H1 (cell line): ENCODE results near the gene RFX1. TPM values are rescaled to one million over a fixed set of nuclear protein-coding genes. Genes with fewer than 3 reads are reported as not detected.
"Not testable (repeated sequence)": the region's sequence is repeated elsewhere in the genome, so short reads cannot be mapped to it uniquely, and the experiment has no call there.

Experiments
- CTCF ChIA-PET: fragments of 300-600 bp; sonication (Branson Sonifier 250); formaldehyde crosslinking; loops from one replicate; lab custom pipeline; 2021; ENCODE audit not compliant: partially characterized antibody; lab: Charles Lee
- POLR2A ChIA-PET: fragments of 300-600 bp; sonication (Branson Sonifier 250); formaldehyde crosslinking; loops from one replicate; lab custom pipeline; 2021; ENCODE audit warnings: inconsistent platforms; ENCODE audit not compliant: partially characterized antibody; lab: Charles Lee
- DNase-seq, 2 experiments: peaks; one replicate each; pipeline versions ENCODE4 v3.0.0 to v3.0.0-alpha.2; 2010 to 2022; ENCODE audit warnings: low spot score in 2 of 2, low read depth in 1 of 2, mixed read lengths in 1 of 2
- FAIRE-seq: peaks from 2 replicates; lab custom pipeline; 2011; peaks lifted over from hg19 to GRCh38; lab: Jason Lieb, UNC
- H2AFZ ChIP-seq: 2 replicates; pipeline ENCODE4 v1.8.1; 2012; ENCODE audit warnings: low read length, inconsistent platforms
- H2AK5ac ChIP-seq: 2 replicates; pipeline ENCODE4 v1.6.1; 2013; ENCODE audit warnings: low read depth, low read length
- H2BK120ac ChIP-seq: replicated peaks from 2 replicates; pipeline ENCODE3; 2013; ENCODE audit warnings: low read depth, low read length, inconsistent platforms
- H2BK12ac ChIP-seq: 2 replicates; pipeline ENCODE4 v1.6.1; 2013; ENCODE audit warnings: low read depth, low read length
- H2BK15ac ChIP-seq: 2 replicates; pipeline ENCODE4 v1.6.1; 2013; ENCODE audit warnings: low read length
- H2BK20ac ChIP-seq: 2 replicates; pipeline ENCODE4 v1.6.1; 2013; ENCODE audit warnings: low read length
- H2BK5ac ChIP-seq: 2 replicates; pipeline ENCODE4 v1.6.1; 2013; ENCODE audit warnings: low read depth, low read length
- H3K14ac ChIP-seq: 2 replicates; pipeline ENCODE4 v1.6.1; 2013; ENCODE audit warnings: inconsistent platforms; ENCODE audit not compliant: insufficient read length
- H3K18ac ChIP-seq: 2 replicates; pipeline ENCODE4 v1.6.1; 2013; ENCODE audit warnings: low read length; ENCODE audit errors: extremely low read depth
- H3K23ac ChIP-seq: 2 replicates; pipeline ENCODE4 v1.6.1; 2013; ENCODE audit warnings: inconsistent platforms; ENCODE audit not compliant: insufficient read length
- H3K23me2 ChIP-seq: 2 replicates; pipeline ENCODE4 v1.6.1; 2013; ENCODE audit warnings: low read depth, low read length
- H3K27ac ChIP-seq: 2 replicates; pipeline ENCODE4 v1.6.1; 2011; ENCODE audit warnings: low read depth, low read length, inconsistent platforms
- H3K27me3 ChIP-seq, 4 experiments: replicated peaks in 1 of 4; 1 replicate in 1 of 4; 2 replicates in 3 of 4; pipeline versions ENCODE4 v1.6.1 to v1.8.1; 2011 to 2013; ENCODE audit warnings: low read length in 3 of 4, mild to moderate bottlenecking in 3 of 4, inconsistent platforms in 2 of 4, mixed read lengths in 2 of 4, moderate library complexity in 1 of 4; ENCODE audit not compliant: control insufficient read depth in 3 of 4, insufficient read depth in 3 of 4; ENCODE audit errors: extremely low read depth in 1 of 4
- H3K36me3 ChIP-seq, 4 experiments: 2 replicates each; pipeline versions ENCODE4 v1.6.1 to v1.8.1; 2011 to 2013; ENCODE audit warnings: mild to moderate bottlenecking in 4 of 4, low read length in 3 of 4, moderate library complexity in 2 of 4, control low read depth in 1 of 4, inconsistent platforms in 1 of 4; ENCODE audit not compliant: insufficient read depth in 4 of 4, control insufficient read depth in 2 of 4
- H3K4ac ChIP-seq: replicated peaks from 2 replicates; pipeline ENCODE3; 2013; ENCODE audit warnings: low read length, low read depth, mixed read lengths, inconsistent platforms; ENCODE audit not compliant: insufficient read length
- H3K4me1 ChIP-seq, 4 experiments: replicated peaks in 1 of 4; 1 replicate in 1 of 4; 2 replicates in 3 of 4; pipeline versions ENCODE4 v1.6.1 to v1.8.1; 2011 to 2013; ENCODE audit warnings: low read length in 3 of 4, inconsistent platforms in 2 of 4, mixed read lengths in 1 of 4; ENCODE audit not compliant: insufficient read depth in 4 of 4, control insufficient read depth in 3 of 4
- H3K4me2 ChIP-seq, 2 experiments: 2 replicates each; pipeline versions ENCODE4 v1.6.1 to v1.8.1; 2011 to 2013; ENCODE audit warnings: low read depth in 2 of 2, low read length in 2 of 2, control low read depth in 1 of 2, inconsistent platforms in 1 of 2, mild to moderate bottlenecking in 1 of 2; ENCODE audit not compliant: insufficient read depth in 1 of 2
- H3K4me3 ChIP-seq, 4 experiments: fragments of 200-600, 300-600 bp in 1 of 4; sonication (generic), shearing (Covaris generic), sonication (Bioruptor Twin) in 1 of 4; 2 replicates each; pipeline versions ENCODE4 v1.5.1 to v1.8.1; 2011 to 2016; ENCODE audit warnings: low read length in 4 of 4, low read depth in 3 of 4, control low read depth in 2 of 4, inconsistent platforms in 2 of 4, mild to moderate bottlenecking in 2 of 4, mixed read lengths in 1 of 4, moderate library complexity in 1 of 4; ENCODE audit not compliant: insufficient read depth in 2 of 4; ENCODE audit errors: extremely low read depth in 1 of 4
- H3K56ac ChIP-seq: replicated peaks from 2 replicates; pipeline ENCODE3; 2013; ENCODE audit warnings: low read depth, mild to moderate bottlenecking, mixed read lengths, low read length, inconsistent platforms; ENCODE audit not compliant: insufficient read length
- H3K79me1 ChIP-seq: 2 replicates; pipeline ENCODE4 v1.6.1; 2013; ENCODE audit warnings: low read depth, low read length, control low read depth
- H3K79me2 ChIP-seq, 2 experiments: 2 replicates each; pipeline versions ENCODE4 v1.6.1 to v1.8.1; 2012 to 2013; ENCODE audit warnings: low read length in 2 of 2, mild to moderate bottlenecking in 2 of 2, inconsistent platforms in 1 of 2; ENCODE audit not compliant: insufficient read depth in 2 of 2, control insufficient read depth in 1 of 2
- H3K9ac ChIP-seq, 4 experiments: replicated peaks in 1 of 4; 1 replicate in 1 of 4; 2 replicates in 3 of 4; pipeline versions ENCODE4 v1.6.1 to v1.8.1; 2011 to 2013; ENCODE audit warnings: low read depth in 3 of 4, low read length in 3 of 4, control low read depth in 2 of 4, mild to moderate bottlenecking in 2 of 4, moderate library complexity in 2 of 4, inconsistent platforms in 1 of 4; ENCODE audit errors: extremely low read depth in 1 of 4
- H3K9me3 ChIP-seq, 2 experiments: 2 replicates each; pipeline versions ENCODE4 v1.6.1 to v1.8.1; 2012 to 2013; ENCODE audit warnings: mild to moderate bottlenecking in 2 of 2, moderate library complexity in 2 of 2, control low read depth in 1 of 2, inconsistent platforms in 1 of 2, low read depth in 1 of 2, low read length in 1 of 2, mixed read lengths in 1 of 2; ENCODE audit not compliant: insufficient read depth in 2 of 2
- H4K20me1 ChIP-seq, 2 experiments: replicated peaks in 1 of 2; 2 replicates each; pipeline versions ENCODE3 to v1.8.1; 2011 to 2013; ENCODE audit warnings: inconsistent platforms in 2 of 2, low read length in 2 of 2, mild to moderate bottlenecking in 1 of 2; ENCODE audit not compliant: insufficient read depth in 2 of 2, control insufficient read depth in 1 of 2
- H4K5ac ChIP-seq: 2 replicates; pipeline ENCODE4 v1.6.1; 2013; ENCODE audit warnings: low read length, low read depth, mixed read lengths, inconsistent platforms; ENCODE audit not compliant: insufficient read length
- H4K8ac ChIP-seq: 2 replicates; pipeline ENCODE4 v1.8.0; 2013; ENCODE audit warnings: mild to moderate bottlenecking, moderate library complexity, low read length, inconsistent platforms; ENCODE audit not compliant: insufficient read depth; ENCODE audit errors: extremely low read depth
- H4K91ac ChIP-seq: replicated peaks from 2 replicates; pipeline ENCODE3; 2013; ENCODE audit warnings: low read length, mixed read lengths, inconsistent platforms; ENCODE audit not compliant: insufficient read length
- EP300 ChIP-seq, 2 experiments: IDR thresholded peaks; 1 replicate in 1 of 2; 2 replicates in 1 of 2; pipeline ENCODE4 v1.6.1; 2011 to 2012; ENCODE audit warnings: low read depth in 2 of 2, low read length in 2 of 2, mild to moderate bottlenecking in 2 of 2, borderline replicate concordance in 1 of 2, inconsistent platforms in 1 of 2, moderate library complexity in 1 of 2
- RAD21 ChIP-seq, 2 experiments: IDR thresholded peaks in 1 of 2; conservative IDR thresholded peaks in 1 of 2; 2 replicates each; pipeline ENCODE4 v1.6.1; 2011; ENCODE audit warnings: low read depth in 2 of 2, low read length in 2 of 2, improper control_type of control experiment in 1 of 2, inconsistent platforms in 1 of 2, mild to moderate bottlenecking in 1 of 2, moderate library complexity in 1 of 2
- WGBS, 2 experiments: shearing (Covaris generic) in 1 of 2; methylation state at CpG; one replicate each; pipeline versions ENCODE4 v1.1.6 to v1.1.7; 2013 to 2015; ENCODE audit warnings: low lambda C conversion rate in 2 of 2, mixed read lengths in 2 of 2, inconsistent platforms in 1 of 2, low coverage in 1 of 2, missing lambda C conversion rate in 1 of 2; ENCODE audit not compliant: insufficient replicate concordance in 2 of 2, insufficient coverage in 1 of 2, insufficient read length in 1 of 2; ENCODE audit errors: extremely low coverage in 1 of 2, missing lambda C conversion rate in 1 of 2; 5-methylcytosine and 5-hydroxymethylcytosine counted together
- polyA plus RNA-seq, 7 experiments: library from polyadenylated mRNA; depleted of rRNA in 3 of 7; stranded (reverse) in 5 of 7; unstranded in 2 of 7; fragments of >200 nt in 5 of 7; fragments of 200-250 nt in 2 of 7; gene quantifications; 1 replicate in 5 of 7; 2 replicates in 1 of 7; 4 replicates in 1 of 7; pipeline versions ENCODE4 v1.2.1 to v1.2.3, GENCODE V29; 2011 to 2013; ENCODE audit warnings: missing spikeins in 2 of 7, mixed read lengths in 2 of 7
- total RNA-seq: library from RNA; stranded (reverse); fragmentation: NEBNext Ultra II Directional; extraction: Animal tissue kit (Norgen Biotek cat#: 25700); gene quantifications from 2 replicates; pipeline ENCODE4 v1.2.1, GENCODE V29; 2021
- TF ChIP-seq, protein P1 (sequence below): IDR thresholded peaks from 2 replicates; pipeline ENCODE4 v1.6.1; 2012; ENCODE audit warnings: low read length, inconsistent platforms
- TF ChIP-seq, protein P2 (sequence below), 3 experiments: IDR thresholded peaks; 1 replicate in 2 of 3; 2 replicates in 1 of 3; pipeline versions ENCODE4 v1.5.1 to v1.6.1; 2011; ENCODE audit warnings: low read length in 3 of 3, mild to moderate bottlenecking in 3 of 3, inconsistent platforms in 2 of 3, low read depth in 1 of 3, moderate library complexity in 1 of 3; ENCODE audit not compliant: insufficient read depth in 1 of 3; ENCODE audit errors: control extremely low read depth in 1 of 3

The RFX1 gene
- total and polyA plus RNA-seq, 2 of the 8 experiments (the other 6 are each of a cell fraction or from before 2014, with no cell fraction given), result 4.9 to 17.0 TPM

DNA sequence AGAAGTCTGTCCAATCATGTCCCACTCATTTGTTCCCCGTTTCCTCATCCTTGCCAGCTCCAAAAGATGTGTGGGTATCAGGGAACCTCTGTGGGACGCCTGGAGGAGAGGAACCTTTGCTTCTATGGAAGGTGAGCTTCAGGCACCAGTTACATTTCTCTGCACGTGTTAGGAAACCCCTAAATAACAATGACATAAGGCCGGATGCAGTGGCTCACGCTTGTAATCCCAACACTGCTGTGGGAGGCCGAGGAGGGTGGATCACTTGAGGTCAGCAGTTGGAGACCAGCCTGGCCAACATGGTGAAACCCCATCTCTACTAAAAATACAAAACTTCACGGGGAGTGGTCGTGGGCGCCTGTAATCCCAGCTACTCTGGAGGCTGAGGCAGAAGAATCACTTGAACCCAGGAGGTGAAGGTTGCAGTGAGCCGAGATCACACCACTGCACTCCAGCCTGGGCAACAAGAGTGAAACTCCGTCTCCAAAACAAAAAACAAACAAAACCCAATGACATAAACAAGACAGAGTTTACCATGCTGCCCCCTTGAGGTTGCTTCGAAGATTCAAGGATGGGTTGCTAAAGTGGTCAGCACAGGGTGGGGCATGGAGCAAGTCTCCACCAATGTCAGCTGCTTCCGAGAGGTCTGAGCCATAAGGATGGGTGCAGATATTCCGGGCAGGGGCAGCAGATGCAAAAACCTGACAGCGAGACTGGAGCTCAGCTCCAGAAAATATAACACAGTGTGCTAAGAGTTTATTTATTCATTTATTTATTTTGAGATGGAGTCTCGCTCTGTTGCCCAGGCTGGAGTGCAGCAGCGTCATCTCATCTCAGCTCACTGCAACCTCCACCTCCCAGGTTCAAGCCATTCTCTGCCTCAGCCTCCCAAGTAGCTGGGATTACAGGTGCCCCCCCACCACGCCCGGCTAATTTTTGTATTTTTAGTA is 36.8 kb upstream of the RFX1 start:
- H3K14ac ChIP-seq, H2BK15ac ChIP-seq, H3K4me1 ChIP-seq, H3K36me3 ChIP-seq, H3K56ac ChIP-seq, H3K23me2 ChIP-seq, H3K27me3 ChIP-seq, H2BK120ac ChIP-seq, H3K79me2 ChIP-seq, H3K9me3 ChIP-seq, H3K23ac ChIP-seq, H3K4ac ChIP-seq, H3K4me2 ChIP-seq, H3K4me3 ChIP-seq, H3K79me1 ChIP-seq, H3K18ac ChIP-seq, H2BK20ac ChIP-seq, H2BK5ac ChIP-seq, H4K5ac ChIP-seq, H4K91ac ChIP-seq, H4K20me1 ChIP-seq, H2AFZ ChIP-seq: not testable (repeated sequence)
- Histone ChIP-seq H3K9ac (0 out of 7 replicates have a peak overlapping the region, but pooled peaks of 2 of the 4 experiments have one; percentile 21 to 36), H3K27ac (peak overlapping the region; percentile 81), H2AK5ac (peak overlapping the region; percentile 90; the same call in 1 of the 2 replicates), H4K8ac (peak overlapping the region; percentile 66; the same call in 1 of the 2 replicates), H2BK12ac (peak overlapping the region; percentile 99; the same call in 1 of the 2 replicates)
- TF ChIP-seq EP300 (IDR thresholded peaks at IDR 0.05; ENCODE audit: borderline replicate concordance in 1 of 2, low read depth in 2 of 2, low read length in 2 of 2) (peak in 1 of 2 experiments; percentile 86; a peak in 2 of 3 replicates), RAD21 (IDR thresholded peaks at IDR 0.05 in 1 of 2, conservative IDR thresholded peaks at IDR 0.05 in 1 of 2; ENCODE audit: low read depth in 2 of 2, low read length in 2 of 2) (peak; percentile 50 to 53)
- TF ChIP-seq, protein P1, sequence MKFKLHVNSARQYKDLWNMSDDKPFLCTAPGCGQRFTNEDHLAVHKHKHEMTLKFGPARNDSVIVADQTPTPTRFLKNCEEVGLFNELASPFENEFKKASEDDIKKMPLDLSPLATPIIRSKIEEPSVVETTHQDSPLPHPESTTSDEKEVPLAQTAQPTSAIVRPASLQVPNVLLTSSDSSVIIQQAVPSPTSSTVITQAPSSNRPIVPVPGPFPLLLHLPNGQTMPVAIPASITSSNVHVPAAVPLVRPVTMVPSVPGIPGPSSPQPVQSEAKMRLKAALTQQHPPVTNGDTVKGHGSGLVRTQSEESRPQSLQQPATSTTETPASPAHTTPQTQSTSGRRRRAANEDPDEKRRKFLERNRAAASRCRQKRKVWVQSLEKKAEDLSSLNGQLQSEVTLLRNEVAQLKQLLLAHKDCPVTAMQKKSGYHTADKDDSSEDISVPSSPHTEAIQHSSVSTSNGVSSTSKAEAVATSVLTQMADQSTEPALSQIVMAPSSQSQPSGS, result peak; percentile 61; the same call in 1 of the 2 replicates
- TF ChIP-seq, protein P2, sequence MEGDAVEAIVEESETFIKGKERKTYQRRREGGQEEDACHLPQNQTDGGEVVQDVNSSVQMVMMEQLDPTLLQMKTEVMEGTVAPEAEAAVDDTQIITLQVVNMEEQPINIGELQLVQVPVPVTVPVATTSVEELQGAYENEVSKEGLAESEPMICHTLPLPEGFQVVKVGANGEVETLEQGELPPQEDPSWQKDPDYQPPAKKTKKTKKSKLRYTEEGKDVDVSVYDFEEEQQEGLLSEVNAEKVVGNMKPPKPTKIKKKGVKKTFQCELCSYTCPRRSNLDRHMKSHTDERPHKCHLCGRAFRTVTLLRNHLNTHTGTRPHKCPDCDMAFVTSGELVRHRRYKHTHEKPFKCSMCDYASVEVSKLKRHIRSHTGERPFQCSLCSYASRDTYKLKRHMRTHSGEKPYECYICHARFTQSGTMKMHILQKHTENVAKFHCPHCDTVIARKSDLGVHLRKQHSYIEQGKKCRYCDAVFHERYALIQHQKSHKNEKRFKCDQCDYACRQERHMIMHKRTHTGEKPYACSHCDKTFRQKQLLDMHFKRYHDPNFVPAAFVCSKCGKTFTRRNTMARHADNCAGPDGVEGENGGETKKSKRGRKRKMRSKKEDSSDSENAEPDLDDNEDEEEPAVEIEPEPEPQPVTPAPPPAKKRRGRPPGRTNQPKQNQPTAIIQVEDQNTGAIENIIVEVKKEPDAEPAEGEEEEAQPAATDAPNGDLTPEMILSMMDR (IDR thresholded peaks at IDR 0.05; ENCODE audit: control extremely low read depth in 1 of 3, insufficient read depth in 1 of 3, low read depth in 1 of 3, low read length in 3 of 3), result peak; percentile 55 to 76 (median 59)
- DNase-seq (peak in 1 of 2 experiments; percentile 75), FAIRE-seq (peak; percentile 99)
- WGBS, 2 experiments, result 77% methylated on average over 19 of the region's 19 CpGs; no CpG with 5 or more reads in 1 of the 2 experiments
- ChIA-PET CTCF (interaction anchor here (0.6 to 5.0 kb wide), 47 partner anchors 8 to 1077 kb away, joined by 3 to 39 read pairs (median 4); partner anchors contain the start of genes IL27RA, MISP3, PALM3 and PODNL1), POLR2A (interaction anchor here (0.6 to 1.9 kb wide), 8 partner anchors 14 to 162 kb away, joined by 3 to 6 read pairs (median 4); no protein-coding TSS in a partner anchor)
